Hematopoietic multipotent progenitor cell treated with erythropoietin and hydrocortisone succinate and interleukin-3 and kit ligand, for 15 days (in vitro differentiated cells): ENCODE data around the gene PPM1H.

Experiments
- DNase-seq: peaks from one replicate; pipeline ENCODE4 v3.0.0-alpha.2; 2015; ENCODE audit warnings: low spot score

Gene PPM1H

DNA sequence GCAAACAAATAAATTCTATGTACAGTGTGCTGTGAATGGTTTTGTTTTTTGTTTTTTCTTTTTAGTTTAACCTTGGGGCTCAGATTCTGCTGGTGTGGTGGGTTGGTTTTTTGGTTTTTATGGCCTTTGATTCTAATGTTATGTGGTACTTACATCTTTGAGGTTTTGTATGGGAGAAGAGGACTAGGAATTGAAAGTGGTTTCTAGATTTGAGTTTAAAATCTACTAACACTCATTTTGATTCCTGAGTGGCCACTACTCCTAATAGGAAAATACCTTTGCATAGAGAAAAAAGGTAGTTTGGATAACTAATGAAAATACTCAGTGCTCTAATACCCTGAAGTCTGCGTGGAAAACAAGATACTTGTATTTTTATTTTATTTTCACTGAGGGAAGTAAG lies 330.6 kb downstream of the PPM1H start:
- no peak for DNase-seq

DNA sequence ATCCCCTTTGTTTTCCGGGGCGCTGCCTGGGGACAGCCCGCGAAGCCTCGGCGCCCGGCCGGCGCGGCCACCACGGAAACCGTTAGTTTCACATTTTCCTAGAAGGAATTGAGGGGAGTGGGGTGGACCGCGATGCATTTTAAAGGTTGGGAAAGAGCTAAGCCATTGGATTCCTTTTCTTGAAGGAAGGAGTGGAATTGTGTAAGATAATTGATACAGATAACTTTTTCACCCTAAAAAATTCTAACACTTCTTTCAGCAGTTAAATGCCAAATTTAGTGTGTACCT lies 331.2 kb downstream of the PPM1H start:
- DNase-seq: no peak

DNA sequence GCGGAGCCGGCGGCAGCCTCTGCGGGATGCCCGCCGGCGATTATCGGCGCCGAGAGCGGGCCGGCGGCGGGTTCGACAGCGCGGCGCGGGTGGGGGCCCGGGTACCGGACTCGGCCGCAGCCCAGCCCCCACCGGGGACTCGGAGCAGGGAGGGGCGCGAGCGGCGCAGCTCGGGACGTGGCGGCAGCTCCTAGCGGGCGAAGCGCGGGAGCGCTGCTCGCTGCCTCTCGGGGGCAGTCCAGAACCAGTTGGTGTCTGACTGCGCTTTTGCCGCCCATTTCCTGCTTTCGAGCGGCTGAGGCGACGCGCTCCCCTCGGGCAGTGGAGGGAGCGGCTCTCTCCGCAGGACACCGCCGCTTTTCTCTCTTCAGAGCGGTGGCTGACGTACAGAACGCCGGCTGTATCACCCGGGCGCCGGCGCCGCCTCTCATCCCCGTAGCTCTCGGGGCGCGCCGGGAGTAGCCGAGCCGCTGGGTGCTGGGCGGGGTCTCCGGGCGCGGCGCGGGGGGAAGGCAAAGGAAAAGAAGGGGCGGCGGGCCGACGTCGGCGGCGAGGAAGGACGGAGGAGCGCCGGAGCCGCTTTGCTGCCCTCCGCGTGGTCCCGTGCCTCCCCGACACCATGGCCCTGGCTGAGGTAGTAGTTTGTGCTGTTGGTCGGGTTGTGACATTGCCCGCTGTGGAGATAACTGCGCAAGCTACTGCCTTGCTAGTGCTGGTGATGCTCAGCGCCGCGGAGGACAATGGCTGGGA lies 331.7 kb downstream of the PPM1H start:
- peak; percentile 72 for DNase-seq

DNA sequence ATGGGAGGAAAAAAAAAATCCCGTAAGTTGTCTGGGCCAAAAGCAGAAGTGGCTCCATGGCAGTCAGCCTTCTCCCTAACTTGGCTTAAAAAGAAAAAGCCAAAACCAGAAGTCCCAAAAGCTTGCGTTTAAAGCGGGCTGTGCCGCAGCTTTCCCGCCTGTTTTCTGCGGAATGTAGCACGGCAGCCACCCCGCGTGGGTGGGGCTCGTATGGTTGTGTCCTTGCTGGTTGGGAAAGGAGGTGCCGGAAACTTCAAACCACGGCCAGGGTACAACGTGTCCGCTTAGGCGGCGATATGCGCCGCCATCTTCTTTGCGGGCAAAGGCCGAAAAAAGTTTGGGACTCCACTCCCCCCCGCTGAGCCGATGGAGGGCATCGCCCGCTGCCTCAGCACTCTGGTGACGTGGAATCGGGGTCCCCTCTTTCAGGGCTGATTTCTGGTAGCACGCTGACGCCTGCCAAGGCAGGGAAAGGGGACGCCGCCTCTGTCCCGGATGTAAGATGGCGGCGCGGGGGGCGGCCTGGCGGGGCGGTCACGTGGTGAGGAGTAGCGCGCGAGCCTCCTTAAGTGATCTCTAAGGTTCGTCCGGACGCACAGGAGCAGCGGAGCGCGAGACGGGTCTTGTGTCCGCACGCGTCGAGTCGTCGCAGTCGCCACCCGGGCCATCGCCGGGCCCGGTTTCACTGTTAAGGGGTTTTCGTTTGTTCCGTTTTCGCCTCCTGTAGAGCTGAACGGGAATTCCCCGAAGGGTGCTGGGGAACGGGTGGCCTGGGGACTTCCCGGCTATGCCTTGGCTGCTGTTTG lies 332.5 kb downstream of the PPM1H start:
- DNase-seq: peak; percentile 84

DNA sequence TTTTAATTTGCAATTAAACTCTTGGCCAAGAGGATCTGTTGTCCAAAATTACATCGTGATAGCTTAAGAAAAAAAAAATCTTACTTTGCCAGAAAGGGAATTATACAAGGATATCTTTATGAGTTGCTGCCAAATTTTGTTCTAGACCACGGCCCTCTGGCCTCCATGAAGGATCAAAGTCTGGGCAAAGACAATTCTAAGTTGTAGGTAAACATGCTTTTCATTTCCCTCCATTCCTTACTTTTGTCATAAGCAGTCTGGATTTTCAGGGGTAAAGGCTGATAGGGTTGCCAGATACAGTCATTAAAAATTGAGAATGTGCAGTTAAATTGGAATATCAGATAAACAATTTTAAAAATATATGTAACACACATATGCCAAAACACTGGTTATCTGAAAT lies 333.2 kb downstream of the PPM1H start:
- DNase-seq: peak; percentile 8

DNA sequence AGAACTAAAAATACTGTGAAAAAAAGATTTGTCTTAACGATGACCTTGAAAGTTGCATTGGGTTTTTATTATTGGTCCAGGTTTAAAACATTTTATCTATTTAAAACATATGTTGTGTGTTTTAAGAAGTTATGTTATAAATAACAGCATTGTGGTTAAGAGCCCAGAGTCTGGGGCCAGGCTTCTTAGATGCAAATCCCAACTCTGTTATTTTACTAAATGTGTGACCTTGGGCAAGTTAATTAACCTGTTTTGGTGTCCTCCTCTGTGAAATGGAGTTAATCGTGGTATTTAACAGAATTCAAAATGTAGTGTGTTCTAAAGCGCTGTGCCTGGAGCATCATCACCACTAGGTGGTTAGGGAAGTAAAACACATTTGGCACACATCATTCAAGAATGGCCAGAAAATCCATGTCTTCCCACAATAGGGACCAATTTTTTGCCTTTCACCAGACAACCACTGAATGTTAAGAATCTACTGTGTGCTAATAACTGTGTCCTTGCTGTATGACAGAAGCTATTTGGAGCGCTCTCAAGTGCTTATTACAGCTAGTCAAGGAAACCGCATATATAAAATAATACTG lies 335.0 kb downstream of the PPM1H start:
- no peak for DNase-seq

DNA sequence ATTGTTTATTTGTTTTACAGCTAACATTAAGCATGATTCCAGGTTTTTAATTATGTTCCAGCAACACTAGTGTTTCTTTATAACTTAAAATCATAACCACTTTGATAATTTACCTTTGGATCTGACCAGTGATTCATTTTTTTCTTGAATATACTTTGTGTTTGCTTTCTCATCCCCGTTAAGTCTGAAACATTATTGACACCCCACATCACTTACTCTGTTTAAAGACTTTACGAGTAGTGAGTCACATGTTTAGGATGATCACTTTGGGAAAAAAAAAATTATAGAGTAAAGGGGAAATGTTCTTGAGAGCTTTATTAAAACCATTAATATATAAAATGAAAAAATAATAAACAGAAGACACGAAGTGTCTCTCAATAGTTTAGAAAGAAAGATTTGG lies 336.1 kb downstream of the PPM1H start:
- DNase-seq: no peak

DNA sequence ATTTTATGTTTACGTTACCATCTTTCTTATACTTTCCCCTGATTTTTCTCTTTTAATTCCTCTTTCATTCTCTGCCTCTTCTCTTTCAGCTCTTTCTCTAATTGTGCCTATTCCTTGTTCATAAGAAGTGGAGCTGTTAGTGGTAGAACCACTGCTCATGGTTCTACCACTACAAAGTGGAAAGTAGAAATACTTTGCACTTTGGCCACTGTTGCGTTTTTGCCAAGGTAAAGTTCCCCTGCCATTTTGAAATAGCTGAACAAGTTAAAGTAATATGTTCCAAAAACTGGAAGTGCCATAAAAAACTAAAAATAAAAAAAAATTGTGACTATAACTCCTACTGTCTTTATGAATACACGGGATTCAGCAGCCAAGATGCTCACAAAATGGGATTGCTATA lies 337.7 kb downstream of the PPM1H start:
- DNase-seq: no peak
